Liver (tissue), 9 donors: ENCODE measurements around the gene KAZN. TPM values are rescaled to one million over a fixed set of nuclear protein-coding genes. Genes with fewer than 3 reads are reported as not detected.

ENCODE experiments used
- DNase-seq: peaks from one replicate; pipeline ENCODE4 v3.0.0-alpha.2; 2017; ENCODE audit warnings: low spot score
- H3K27ac ChIP-seq, 2 donors: one replicate each; pipeline ENCODE4 v1.7.0; 2013; ENCODE audit warnings: inconsistent platforms in 2 of 2, low read length in 2 of 2, control low read depth in 1 of 2, low read depth in 1 of 2, mild to moderate bottlenecking in 1 of 2
- H3K27me3 ChIP-seq, 4 donors: one replicate each; pipeline versions ENCODE4 v1.6.1 to v1.7.0; 2013; ENCODE audit warnings: low read length in 3 of 4, inconsistent platforms in 1 of 4, mild to moderate bottlenecking in 1 of 4, moderate library complexity in 1 of 4; ENCODE audit not compliant: control insufficient read depth in 4 of 4, insufficient read depth in 4 of 4
- H3K36me3 ChIP-seq, 4 donors: one replicate each; pipeline versions ENCODE4 v1.6.1 to v1.7.0; 2013; ENCODE audit warnings: low read length in 3 of 4, mild to moderate bottlenecking in 3 of 4, low read depth in 1 of 4, moderate library complexity in 1 of 4; ENCODE audit not compliant: control insufficient read depth in 4 of 4, insufficient read depth in 3 of 4
- H3K4me1 ChIP-seq, 4 donors: one replicate each; pipeline versions ENCODE4 v1.6.1 to v1.7.0; 2013; ENCODE audit warnings: low read length in 3 of 4, mild to moderate bottlenecking in 3 of 4, moderate library complexity in 1 of 4; ENCODE audit not compliant: control insufficient read depth in 4 of 4, insufficient read depth in 4 of 4
- H3K4me3 ChIP-seq, 3 donors: one replicate each; pipeline versions ENCODE4 v1.6.1 to v1.7.0; 2013; ENCODE audit warnings: low read length in 3 of 3, control low read depth in 1 of 3, low read depth in 1 of 3, mild to moderate bottlenecking in 1 of 3
- H3K9ac ChIP-seq, 2 donors: one replicate each; pipeline ENCODE4 v1.7.0; 2013; ENCODE audit warnings: low read length in 2 of 2, mild to moderate bottlenecking in 2 of 2, moderate library complexity in 2 of 2, control low read depth in 1 of 2, low read depth in 1 of 2
- H3K9me3 ChIP-seq, 4 donors: one replicate each; pipeline versions ENCODE4 v1.6.1 to v1.7.0; 2013; ENCODE audit warnings: low read length in 3 of 4; ENCODE audit not compliant: control insufficient read depth in 4 of 4
- ATF3 ChIP-seq: IDR thresholded peaks from 2 replicates; pipeline ENCODE4 v1.6.1; 2016; ENCODE audit warnings: antibody characterized with exemption
- CTCF ChIP-seq: fragments of 150-350 bp; IDR thresholded peaks from 2 replicates; pipeline ENCODE4 v1.5.1; 2017; ENCODE audit warnings: improper control_type of control experiment, low read depth, low read length; ENCODE audit not compliant: missing input control
- EGR1 ChIP-seq, 2 donors: IDR thresholded peaks; 2 replicates each; pipeline ENCODE4 v1.6.1; 2016 to 2018; ENCODE audit warnings: antibody characterized with exemption in 2 of 2, low read depth in 2 of 2
- FOXA1 ChIP-seq: IDR thresholded peaks from 2 replicates; pipeline ENCODE4 v1.6.1; 2016; ENCODE audit warnings: antibody characterized with exemption
- FOXA2 ChIP-seq: IDR thresholded peaks from 2 replicates; pipeline ENCODE4 v1.6.1; 2016; ENCODE audit warnings: antibody characterized with exemption
- GABPA ChIP-seq, 2 donors: IDR thresholded peaks in 1 of 2; conservative IDR thresholded peaks in 1 of 2; 2 replicates each; pipeline ENCODE4 v1.6.1; 2016; ENCODE audit warnings: antibody characterized with exemption in 2 of 2, mild to moderate bottlenecking in 1 of 2, moderate library complexity in 1 of 2
- HNF4A ChIP-seq, 2 donors: conservative IDR thresholded peaks; 2 replicates each; pipeline ENCODE4 v1.6.1; 2016; ENCODE audit warnings: antibody characterized with exemption in 2 of 2, mild to moderate bottlenecking in 2 of 2
- HNF4G ChIP-seq: IDR thresholded peaks from 2 replicates; pipeline ENCODE4 v1.6.1; 2016; ENCODE audit warnings: antibody characterized with exemption
- JUND ChIP-seq, 2 donors: IDR thresholded peaks; 2 replicates each; pipeline ENCODE4 v1.6.1; 2016; ENCODE audit warnings: antibody characterized with exemption in 2 of 2
- MAX ChIP-seq: IDR thresholded peaks from 2 replicates; pipeline ENCODE4 v1.6.1; 2016; ENCODE audit warnings: antibody characterized with exemption
- NR2F2 ChIP-seq: IDR thresholded peaks from 2 replicates; pipeline ENCODE4 v1.6.1; 2016; ENCODE audit warnings: antibody characterized with exemption
- RAD21 ChIP-seq, 2 donors: IDR thresholded peaks; 2 replicates each; pipeline ENCODE4 v1.6.1; 2016; ENCODE audit warnings: antibody characterized with exemption in 2 of 2, mild to moderate bottlenecking in 2 of 2
- REST ChIP-seq: IDR thresholded peaks from 2 replicates; pipeline ENCODE4 v1.6.1; 2016; ENCODE audit warnings: antibody characterized with exemption, mild to moderate bottlenecking
- RXRA ChIP-seq, 2 donors: IDR thresholded peaks; 2 replicates each; pipeline ENCODE4 v1.6.1; 2017 to 2018; ENCODE audit warnings: antibody characterized with exemption in 2 of 2, mild to moderate bottlenecking in 1 of 2
- SP1 ChIP-seq: IDR thresholded peaks from 2 replicates; pipeline ENCODE4 v1.6.1; 2018; ENCODE audit warnings: antibody characterized with exemption, mild to moderate bottlenecking
- TAF1 ChIP-seq: conservative IDR thresholded peaks from 2 replicates; pipeline ENCODE4 v1.6.1; 2016; ENCODE audit warnings: antibody characterized with exemption, mild to moderate bottlenecking
- YY1 ChIP-seq: IDR thresholded peaks from 2 replicates; pipeline ENCODE4 v1.6.1; 2016; ENCODE audit warnings: antibody characterized with exemption, mild to moderate bottlenecking
- WGBS: extraction: QIAGEN DNeasy Blood & Tissue Kit; methylation state at CpG from one replicate; pipeline ENCODE4 v1.1.7; 2013; 5-methylcytosine and 5-hydroxymethylcytosine counted together
- polyA plus RNA-seq, 2 donors: library from polyadenylated mRNA; stranded (reverse) in 1 of 2; unstranded in 1 of 2; fragments of 200-250 nt in 1 of 2; fragments of >200 nt in 1 of 2; fragmentation: Nextera tagmentation in 1 of 2; extraction: Ambion mirVana in 1 of 2; gene quantifications; one replicate each; pipeline versions ENCODE4 v1.2.1 to v1.2.3, GENCODE V29; 2013 to 2015
- total RNA-seq, 2 donors: library from RNA; depleted of rRNA; stranded (reverse); fragments of >200 nt; gene quantifications; one replicate each; pipeline ENCODE4 v1.2.3, GENCODE V29; 2014
- donor health status: healthy.
- donor health status: healthy.
- donor health status: healthy.
- donor health status: healthy.
- donor health status: healthy.

Gene KAZN
- total and polyA plus RNA-seq, 4 donors = 1.9 to 6.9 (median 2.4) TPM

GRCh38 chr1:15120251-15120945 lies 521.9 kb downstream of the KAZN start:
- Histone ChIP-seq H3K4me3 (no peak overlapping the region), H3K9ac (no peak overlapping the region), H3K9me3 (no peaks in the 10 kb centered on the region), H3K4me1 (no peaks in the 10 kb centered on the region), H3K27me3 (peaks cover 0 to 5% (median 0%) of the 10 kb centered on the region in 4 donors), H3K27ac (no peak overlapping the region), H3K36me3 (no peaks in the 10 kb centered on the region)
- 80% methylated on average over 13 of the region's 13 CpGs for WGBS
- DNase-seq = no peak
- TF ChIP-seq SP1 (no peak), RXRA (IDR thresholded peaks at IDR 0.05) (no peak), RAD21 (IDR thresholded peaks at IDR 0.05) (no peak), EGR1 (IDR thresholded peaks at IDR 0.05; ENCODE audit: low read depth in 2 of 2) (no peak), REST (no peak), HNF4G (no peak), GABPA (IDR thresholded peaks at IDR 0.05 in 1 of 2, conservative IDR thresholded peaks at IDR 0.05 in 1 of 2) (no peak), HNF4A (conservative IDR thresholded peaks at IDR 0.05) (no peak), JUND (IDR thresholded peaks at IDR 0.05) (no peak), YY1 (no peak), FOXA2 (no peak), ATF3 (no peak), FOXA1 (no peak), CTCF (no peak), NR2F2 (no peak), TAF1 (no peak)

- 81% methylated on average over 7 of the region's 7 CpGs for WGBS
- TF ChIP-seq EGR1 (IDR thresholded peaks at IDR 0.05; ENCODE audit: low read depth in 2 of 2) = no peak
- TF ChIP-seq RAD21 (IDR thresholded peaks at IDR 0.05) = no peak
- no peak for TF ChIP-seq HNF4G
- no peak for TF ChIP-seq SP1
- no peak for TF ChIP-seq ATF3
- no peak for TF ChIP-seq REST
- no peak for TF ChIP-seq MAX
- TF ChIP-seq RXRA (IDR thresholded peaks at IDR 0.05) = no peak
- TF ChIP-seq TAF1 = no peak
- no peak for TF ChIP-seq JUND (IDR thresholded peaks at IDR 0.05)
- no peak for TF ChIP-seq GABPA (IDR thresholded peaks at IDR 0.05 in 1 of 2, conservative IDR thresholded peaks at IDR 0.05 in 1 of 2)
- TF ChIP-seq YY1 = no peak
- no peak for TF ChIP-seq NR2F2
- TF ChIP-seq FOXA2 = no peak
- TF ChIP-seq CTCF = no peak
- TF ChIP-seq HNF4A (conservative IDR thresholded peaks at IDR 0.05) = no peak
These were observed 523.8 kb downstream of the KAZN start for GRCh38 chr1:15122331-15122730.

More at GRCh38 chr1:15122331-15122730, 523.8 kb downstream of the KAZN start:
- H3K4me3 ChIP-seq = no peak overlapping the region
- H3K27ac ChIP-seq = no peak overlapping the region
- H3K9me3 ChIP-seq = no peaks in the 10 kb centered on the region
- no peak overlapping the region for H3K9ac ChIP-seq
- no peaks in the 10 kb centered on the region for H3K4me1 ChIP-seq
- H3K27me3 ChIP-seq = peaks cover 0 to 5% (median 0%) of the 10 kb centered on the region in 4 donors
- no peaks in the 10 kb centered on the region for H3K36me3 ChIP-seq
- no peak for DNase-seq
